ENCODE data around the gene SPINK4. TPM values are rescaled to one million over a fixed set of nuclear protein-coding genes. Genes with fewer than 3 reads are reported as not detected.

SPINK4 gene
- total RNA-seq, 1 donor from 2014 or later: not detected

- Mint-ChIP-seq H3K4me1 (no peaks in the 10 kb centered on the region), H3K4me3 (no peak overlapping the region), H3K27ac (ENCODE audit: unreplicated experiment) (no peak overlapping the region), H3K36me3 (ENCODE audit: low read depth) (no peaks in the 10 kb centered on the region), H3K27me3 (ENCODE audit: low read depth) (peaks cover 41% of the 10 kb centered on the region), H3K9me3 (no peaks in the 10 kb centered on the region)
- DNase-seq (ENCODE audit: low read depth, low spot score): no peak
- TF ChIP-seq CTCF (conservative IDR thresholded peaks at IDR 0.05): no peak
Observed at GRCh38 chr9:33230756-33231622, 9.0 kb upstream of the SPINK4 start.

- Mint-ChIP-seq H3K4me3 (no peak overlapping the region), H3K9me3 (no peaks in the 10 kb centered on the region), H3K27ac (ENCODE audit: unreplicated experiment) (no peak overlapping the region), H3K4me1 (no peaks in the 10 kb centered on the region), H3K27me3 (ENCODE audit: low read depth) (peaks cover 46% of the 10 kb centered on the region), H3K36me3 (ENCODE audit: low read depth) (no peaks in the 10 kb centered on the region)
- DNase-seq (ENCODE audit: low read depth, low spot score): no peak
- no peak for TF ChIP-seq CTCF (conservative IDR thresholded peaks at IDR 0.05)
Observed at GRCh38 chr9:33231623-33231942, 8.4 kb upstream of the SPINK4 start.

GRCh38 chr9:33232815-33233214 is 7.2 kb upstream of the SPINK4 start:
- H3K4me3 Mint-ChIP-seq: no peak overlapping the region
- no peaks in the 10 kb centered on the region for H3K36me3 Mint-ChIP-seq (ENCODE audit: low read depth)
- H3K4me1 Mint-ChIP-seq: no peaks in the 10 kb centered on the region
- DNase-seq (ENCODE audit: low read depth, low spot score): no peak
- no peak overlapping the region for H3K27ac Mint-ChIP-seq (ENCODE audit: unreplicated experiment)
- no peak for TF ChIP-seq CTCF (conservative IDR thresholded peaks at IDR 0.05)
- H3K9me3 Mint-ChIP-seq: no peaks in the 10 kb centered on the region
- peaks cover 48% of the 10 kb centered on the region for H3K27me3 Mint-ChIP-seq (ENCODE audit: low read depth)

GRCh38 chr9:33233626-33234342 is 6.2 kb upstream of the SPINK4 start:
- Mint-ChIP-seq H3K9me3 (no peaks in the 10 kb centered on the region), H3K4me3 (no peak overlapping the region), H3K36me3 (ENCODE audit: low read depth) (no peaks in the 10 kb centered on the region), H3K27ac (ENCODE audit: unreplicated experiment) (no peak overlapping the region), H3K4me1 (no peaks in the 10 kb centered on the region), H3K27me3 (ENCODE audit: low read depth) (peaks cover 44% of the 10 kb centered on the region)
- TF ChIP-seq CTCF (conservative IDR thresholded peaks at IDR 0.05): no peak
- DNase-seq (ENCODE audit: low read depth, low spot score): no peak

- Mint-ChIP-seq H3K4me3 (no peak overlapping the region), H3K9me3 (no peaks in the 10 kb centered on the region), H3K4me1 (no peaks in the 10 kb centered on the region), H3K36me3 (ENCODE audit: low read depth) (no peaks in the 10 kb centered on the region), H3K27ac (ENCODE audit: unreplicated experiment) (no peak overlapping the region), H3K27me3 (ENCODE audit: low read depth) (peaks cover 45% of the 10 kb centered on the region)
- DNase-seq (ENCODE audit: low read depth, low spot score): no peak
- TF ChIP-seq CTCF (conservative IDR thresholded peaks at IDR 0.05): no peak
Observed at GRCh38 chr9:33234511-33235467, 5.2 kb upstream of the SPINK4 start.

All from neural crest cell (in vitro differentiated cells).